Measurements from ENCODE around the gene RABGAP1.

Gene RABGAP1

GRCh38 chr9:123034881-123035510, 94.2 kb downstream of the RABGAP1 start:
- H3K4me1 Mint-ChIP-seq (ENCODE audit: low read depth) = peaks cover 32% of the 10 kb centered on the region
- H3K27ac Mint-ChIP-seq = no peak overlapping the region
- no peaks in the 10 kb centered on the region for H3K9me3 Mint-ChIP-seq
- peaks cover 56% of the 10 kb centered on the region for H3K36me3 Mint-ChIP-seq (ENCODE audit: low read depth)
- H3K4me3 Mint-ChIP-seq = no peak overlapping the region
- intact Hi-C loops (cut with micrococcal nuclease) = no loop called here
- peaks cover 3% of the 10 kb centered on the region for H3K27me3 Mint-ChIP-seq

- Mint-ChIP-seq H3K27me3 (peaks cover 3% of the 10 kb centered on the region), H3K9me3 (no peaks in the 10 kb centered on the region), H3K36me3 (ENCODE audit: low read depth) (peaks cover 56% of the 10 kb centered on the region), H3K4me3 (no peak overlapping the region), H3K4me1 (ENCODE audit: low read depth) (peaks cover 32% of the 10 kb centered on the region), H3K27ac (no peak overlapping the region)
- intact Hi-C loops (cut with micrococcal nuclease) = no loop called here
Measured at GRCh38 chr9:123035791-123036190, 95.0 kb downstream of the RABGAP1 start.

DNA sequence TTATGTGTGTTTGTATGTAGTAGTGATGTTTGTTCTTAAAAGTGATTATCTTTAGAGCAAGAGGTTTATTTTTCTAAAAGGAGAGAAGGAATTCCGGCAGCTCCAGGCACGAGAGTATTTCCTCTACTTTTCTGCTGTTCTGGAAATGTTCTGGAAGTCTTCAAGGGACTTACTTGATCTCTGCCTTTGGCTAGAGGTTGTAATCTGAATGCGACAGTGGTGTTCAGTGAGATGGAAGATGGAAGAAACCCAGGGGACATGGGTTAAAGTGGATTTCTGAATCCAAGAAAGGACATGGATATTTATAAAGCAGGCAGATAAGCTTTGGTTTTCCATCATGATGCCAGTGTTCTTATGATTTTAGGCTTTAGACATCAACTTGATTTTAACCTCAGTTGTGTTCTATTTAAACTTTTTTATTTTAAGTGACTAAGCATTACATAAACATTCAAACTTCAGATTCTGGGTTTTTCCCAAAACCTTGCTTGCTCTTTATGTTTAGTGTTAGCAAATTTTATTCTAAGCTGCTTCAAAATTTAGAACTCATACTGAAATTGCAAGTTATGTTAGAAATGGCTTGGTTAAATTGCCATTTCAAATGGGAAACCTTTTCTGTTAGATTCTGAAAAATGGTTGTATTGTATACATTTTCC, 96.2 kb downstream of the RABGAP1 start:
- peaks cover under 1% of the 10 kb centered on the region for H3K9me3 Mint-ChIP-seq
- intact Hi-C loops (cut with micrococcal nuclease) = no loop called here
- no peak overlapping the region for H3K27ac Mint-ChIP-seq
- peaks cover 24% of the 10 kb centered on the region for H3K4me1 Mint-ChIP-seq (ENCODE audit: low read depth)
- peaks cover 3% of the 10 kb centered on the region for H3K27me3 Mint-ChIP-seq
- no peak overlapping the region for H3K4me3 Mint-ChIP-seq
- peaks cover 54% of the 10 kb centered on the region for H3K36me3 Mint-ChIP-seq (ENCODE audit: low read depth)

GRCh38 chr9:123039617-123040219, 98.9 kb downstream of the RABGAP1 start:
- Mint-ChIP-seq H3K27me3 (peaks cover 3% of the 10 kb centered on the region), H3K4me1 (ENCODE audit: low read depth) (peaks cover 6% of the 10 kb centered on the region), H3K27ac (no peak overlapping the region), H3K4me3 (no peak overlapping the region), H3K9me3 (peaks cover 15% of the 10 kb centered on the region), H3K36me3 (ENCODE audit: low read depth) (peaks cover 61% of the 10 kb centered on the region)
- intact Hi-C loops (cut with micrococcal nuclease) = no loop called here

DNA sequence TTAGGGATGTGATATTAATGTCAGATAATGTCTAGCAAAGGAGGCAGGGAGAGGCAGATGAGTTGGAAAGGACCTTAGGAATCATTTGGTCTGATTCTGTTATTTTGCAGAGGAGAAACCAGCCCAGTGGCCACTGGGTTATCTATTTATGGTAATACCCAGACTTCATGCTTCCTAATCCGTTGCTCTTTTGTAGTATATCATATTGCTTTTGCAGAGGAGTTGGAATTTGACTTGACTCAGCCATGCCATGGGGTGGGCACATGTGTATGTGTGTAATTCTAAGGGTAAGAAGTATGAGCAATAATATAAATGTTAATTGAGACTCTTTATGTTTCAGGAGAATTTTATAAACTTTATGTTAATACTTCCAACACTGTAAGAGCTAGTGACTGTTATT, 100.0 kb downstream of the RABGAP1 start:
- Mint-ChIP-seq H3K27me3 (no peaks in the 10 kb centered on the region), H3K4me1 (ENCODE audit: low read depth) (no peaks in the 10 kb centered on the region), H3K4me3 (no peak overlapping the region), H3K9me3 (peaks cover 15% of the 10 kb centered on the region), H3K36me3 (ENCODE audit: low read depth) (peaks cover 54% of the 10 kb centered on the region), H3K27ac (no peak overlapping the region)
- intact Hi-C loops (cut with micrococcal nuclease) = no loop called here

DNA sequence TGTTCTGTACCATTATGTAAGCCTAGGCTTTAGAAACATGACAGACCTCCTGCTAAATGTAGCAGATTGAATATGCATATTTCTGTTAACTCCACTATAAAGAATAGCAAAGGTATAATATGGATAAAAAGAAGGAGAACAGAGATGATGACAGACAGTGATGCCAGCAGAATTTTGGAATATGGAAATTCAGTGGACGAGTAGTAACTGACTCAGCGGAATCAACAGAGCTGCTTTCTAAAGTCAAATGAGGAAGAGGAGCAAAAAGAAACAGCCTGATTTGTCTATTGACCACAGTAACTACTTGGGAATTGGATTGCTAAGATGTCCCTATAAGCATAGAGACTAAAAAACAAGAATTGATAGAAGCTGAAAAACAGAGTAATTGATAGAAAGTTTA, 100.7 kb downstream of the RABGAP1 start:
- no peaks in the 10 kb centered on the region for H3K4me1 Mint-ChIP-seq (ENCODE audit: low read depth)
- intact Hi-C loops (cut with micrococcal nuclease) = no loop called here
- no peaks in the 10 kb centered on the region for H3K27me3 Mint-ChIP-seq
- H3K4me3 Mint-ChIP-seq = no peak overlapping the region
- no peak overlapping the region for H3K27ac Mint-ChIP-seq
- peaks cover 58% of the 10 kb centered on the region for H3K36me3 Mint-ChIP-seq (ENCODE audit: low read depth)
- peaks cover 15% of the 10 kb centered on the region for H3K9me3 Mint-ChIP-seq

DNA sequence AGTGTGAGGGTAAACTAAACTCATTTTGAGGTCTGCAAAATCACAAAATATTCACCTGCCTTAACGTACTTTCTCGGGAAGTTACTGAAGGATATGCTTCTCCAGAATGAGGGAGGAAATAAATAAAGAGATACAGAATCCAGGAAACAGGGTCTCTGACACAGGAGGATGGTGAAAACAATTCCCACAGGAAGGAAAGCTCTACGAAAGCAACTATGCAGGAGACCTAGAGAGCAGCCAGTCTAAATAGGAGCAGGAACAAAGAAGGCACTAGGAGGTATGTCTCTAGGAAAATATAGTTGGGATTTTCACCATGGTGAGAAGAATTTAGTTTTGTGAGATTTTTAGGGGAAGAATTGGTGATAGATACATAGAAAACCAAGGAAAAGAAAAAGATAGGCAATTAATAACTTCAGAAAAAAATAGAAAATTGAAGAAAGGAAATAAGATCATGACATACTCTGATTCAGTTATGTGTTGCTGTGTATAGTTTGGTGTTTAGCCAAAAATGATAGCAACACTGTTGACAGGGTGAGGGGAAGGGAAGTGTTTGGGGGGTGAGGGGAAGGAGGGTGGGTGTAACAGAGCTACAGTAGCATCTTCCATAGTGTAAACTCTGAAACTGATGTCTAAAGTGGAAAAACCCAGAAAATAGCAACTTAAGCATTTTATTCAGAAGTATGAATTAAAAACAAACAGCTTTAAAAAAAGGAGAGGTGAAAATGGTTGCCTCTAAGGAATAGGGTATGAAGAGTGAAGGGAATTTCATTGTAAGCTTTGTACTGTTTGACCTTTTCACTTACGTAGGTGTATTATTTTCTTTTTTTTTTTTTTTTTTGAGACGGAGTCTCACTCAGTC, 102.5 kb downstream of the RABGAP1 start:
- peaks cover 46% of the 10 kb centered on the region for H3K36me3 Mint-ChIP-seq (ENCODE audit: low read depth)
- no peak overlapping the region for H3K27ac Mint-ChIP-seq
- no peaks in the 10 kb centered on the region for H3K4me1 Mint-ChIP-seq (ENCODE audit: low read depth)
- peaks cover 15% of the 10 kb centered on the region for H3K9me3 Mint-ChIP-seq
- H3K4me3 Mint-ChIP-seq = no peak overlapping the region
- intact Hi-C loops (cut with micrococcal nuclease) = no loop called here
- no peaks in the 10 kb centered on the region for H3K27me3 Mint-ChIP-seq

GRCh38 chr9:123044586-123044985, 103.8 kb downstream of the RABGAP1 start:
- H3K27me3 Mint-ChIP-seq = no peaks in the 10 kb centered on the region
- no peak overlapping the region for H3K4me3 Mint-ChIP-seq
- peaks cover 15% of the 10 kb centered on the region for H3K9me3 Mint-ChIP-seq
- intact Hi-C loops (cut with micrococcal nuclease) = no loop called here
- H3K27ac Mint-ChIP-seq = no peak overlapping the region
- peaks cover 58% of the 10 kb centered on the region for H3K36me3 Mint-ChIP-seq (ENCODE audit: low read depth)
- H3K4me1 Mint-ChIP-seq (ENCODE audit: low read depth) = no peaks in the 10 kb centered on the region

GRCh38 chr9:123046406-123047195, 105.8 kb downstream of the RABGAP1 start:
- Mint-ChIP-seq H3K4me1 (ENCODE audit: low read depth) (no peaks in the 10 kb centered on the region), H3K9me3 (peaks cover 15% of the 10 kb centered on the region), H3K27me3 (no peaks in the 10 kb centered on the region), H3K27ac (no peak overlapping the region), H3K36me3 (ENCODE audit: low read depth) (peaks cover 62% of the 10 kb centered on the region), H3K4me3 (no peak overlapping the region)
- intact Hi-C loops (cut with micrococcal nuclease) = no loop called here

DNA sequence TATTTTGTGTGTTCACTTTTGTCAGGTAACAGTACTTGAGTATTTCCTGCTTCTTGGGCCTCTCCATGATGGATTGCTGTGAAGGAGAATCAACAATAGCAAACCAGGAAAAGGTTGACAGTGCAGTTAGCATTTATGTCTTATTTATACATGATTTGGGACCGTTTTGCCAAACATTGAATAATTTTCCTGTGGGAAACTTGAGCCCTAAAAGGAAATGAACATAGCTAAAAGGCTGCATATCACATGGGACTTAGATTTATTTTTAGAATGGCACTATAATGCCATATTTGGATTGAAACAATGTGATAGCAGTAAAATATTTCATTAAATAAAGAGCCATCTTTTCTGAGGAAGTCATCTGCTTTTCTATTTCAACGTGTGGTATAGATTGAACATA, 107.9 kb downstream of the RABGAP1 start:
- intact Hi-C loops (cut with micrococcal nuclease) = no loop called here
- no peak overlapping the region for H3K4me3 Mint-ChIP-seq

DNA sequence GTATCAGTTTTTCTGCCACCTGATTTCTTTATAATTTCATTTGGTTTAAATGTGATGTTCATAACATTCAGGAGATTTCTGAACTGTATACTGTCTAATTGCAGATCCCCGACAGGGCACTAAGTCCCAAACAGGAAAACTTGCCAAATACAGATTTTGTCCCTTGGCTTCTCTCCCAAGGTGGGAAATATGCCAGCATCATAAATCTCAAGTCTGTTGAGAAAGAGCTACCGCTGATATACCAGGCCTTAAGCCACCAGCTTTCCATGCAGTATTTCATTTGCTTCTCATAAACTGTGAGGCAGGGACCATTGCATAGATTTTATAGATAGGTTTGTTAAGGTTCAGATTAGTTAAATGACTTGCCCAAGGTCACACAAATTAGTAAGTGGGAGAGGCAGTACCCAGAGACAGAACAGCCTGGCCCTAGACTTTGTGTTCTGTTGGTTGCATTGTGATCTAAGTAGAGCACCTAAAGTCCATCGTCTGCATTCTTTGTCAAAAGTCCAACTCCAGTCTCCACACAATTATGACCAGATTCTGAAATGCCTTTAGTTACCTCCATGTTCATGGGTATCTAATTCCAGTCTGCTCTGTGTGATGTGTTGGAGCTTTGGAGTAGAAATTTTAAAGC, 108.9 kb downstream of the RABGAP1 start:
- no peak overlapping the region for H3K27ac Mint-ChIP-seq
- no peaks in the 10 kb centered on the region for H3K4me1 Mint-ChIP-seq (ENCODE audit: low read depth)
- intact Hi-C loops (cut with micrococcal nuclease) = no loop called here
- H3K9me3 Mint-ChIP-seq = no peaks in the 10 kb centered on the region
- no peaks in the 10 kb centered on the region for H3K27me3 Mint-ChIP-seq
- H3K4me3 Mint-ChIP-seq = no peak overlapping the region
- peaks cover 50% of the 10 kb centered on the region for H3K36me3 Mint-ChIP-seq (ENCODE audit: low read depth)

More for the DNA sequence above, 107.9 kb downstream of the RABGAP1 start:
- H3K36me3 Mint-ChIP-seq (ENCODE audit: low read depth) = peaks cover 51% of the 10 kb centered on the region
- no peaks in the 10 kb centered on the region for H3K9me3 Mint-ChIP-seq
- H3K27ac Mint-ChIP-seq = no peak overlapping the region
- no peaks in the 10 kb centered on the region for H3K27me3 Mint-ChIP-seq
- no peaks in the 10 kb centered on the region for H3K4me1 Mint-ChIP-seq (ENCODE audit: low read depth)

- intact Hi-C loops (cut with micrococcal nuclease) = no loop called here
Measured at GRCh38 chr9:123053046-123053445, 112.2 kb downstream of the RABGAP1 start.

DNA sequence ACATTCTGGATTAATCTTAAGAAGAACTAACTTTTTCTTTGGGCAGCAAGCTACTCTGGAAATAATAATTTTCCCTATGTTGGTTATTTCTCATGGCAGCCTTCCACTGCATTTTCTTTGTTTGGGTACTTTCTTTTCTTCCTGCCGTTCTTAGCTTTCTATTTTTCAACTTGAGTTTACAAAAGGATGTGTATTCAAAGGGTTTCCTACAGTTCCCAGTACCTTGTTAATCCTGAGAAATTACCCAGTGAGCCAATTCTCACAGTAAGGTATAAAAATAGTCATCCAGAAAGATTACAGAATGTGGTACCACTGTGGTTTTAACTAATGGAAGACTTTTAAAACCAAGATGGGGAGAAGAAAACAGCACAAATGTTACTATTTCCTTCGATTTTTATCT, 112.9 kb downstream of the RABGAP1 start:
- Mint-ChIP-seq H3K36me3 (ENCODE audit: low read depth) (peaks cover 69% of the 10 kb centered on the region), H3K27ac (no peak overlapping the region), H3K4me1 (ENCODE audit: low read depth) (no peaks in the 10 kb centered on the region), H3K4me3 (no peak overlapping the region), H3K27me3 (no peaks in the 10 kb centered on the region), H3K9me3 (no peaks in the 10 kb centered on the region)
- intact Hi-C loops (cut with micrococcal nuclease) = no loop called here

More at GRCh38 chr9:123053046-123053445, 112.2 kb downstream of the RABGAP1 start:
- no peak overlapping the region for H3K27ac Mint-ChIP-seq
- H3K36me3 Mint-ChIP-seq (ENCODE audit: low read depth) = peaks cover 73% of the 10 kb centered on the region
- H3K27me3 Mint-ChIP-seq = no peaks in the 10 kb centered on the region
- H3K4me1 Mint-ChIP-seq (ENCODE audit: low read depth) = no peaks in the 10 kb centered on the region
- H3K9me3 Mint-ChIP-seq = no peaks in the 10 kb centered on the region
- no peak overlapping the region for H3K4me3 Mint-ChIP-seq

Data from dendritic cell treated with granulocyte-macrophage colony-stimulating factor and Interleukin-4, amounts not matched to agents 40 ng/mL and 50 ng/mL, for 4 days (primary cell).